Neural cell (in vitro differentiated cells): ENCODE data around the gene C16orf54. TPM values are rescaled to one million over a fixed set of nuclear protein-coding genes. Genes with fewer than 3 reads are reported as not detected.

Source experiments
- H2AFZ ChIP-seq: fragments of 200-600, 300-800 bp; sonication (generic), shearing (Covaris generic); 2 replicates; pipeline ENCODE4 v1.6.0; 2014; ENCODE audit warnings: low read depth, mild to moderate bottlenecking, antibody characterized with exemption, low read length, moderate library complexity
- H3F3A ChIP-seq: fragments of 200-600 bp; shearing (Covaris generic); 2 replicates; pipeline ENCODE4 v1.6.1; 2016; ENCODE audit warnings: mild to moderate bottlenecking, moderate library complexity, mixed read lengths, antibody characterized with exemption, low read length; ENCODE audit not compliant: insufficient read depth, poor library complexity, severe bottlenecking
- H3K27ac ChIP-seq: fragments of 200-600, 300-800 bp; sonication (generic), shearing (Covaris generic); 2 replicates; pipeline ENCODE4 v1.5.1; 2014; ENCODE audit warnings: mild to moderate bottlenecking, low read length, moderate library complexity
- H3K27me3 ChIP-seq: fragments of 300-800, 200-600 bp; sonication (generic), shearing (Covaris generic); 2 replicates; pipeline ENCODE4 v1.6.0; 2014; ENCODE audit warnings: mild to moderate bottlenecking, low read depth, low read length, moderate library complexity; ENCODE audit not compliant: insufficient read depth
- H3K36me3 ChIP-seq: fragments of 300-800, 200-600 bp; sonication (generic), shearing (Covaris generic); 2 replicates; pipeline ENCODE4 v1.5.1; 2014; ENCODE audit warnings: mild to moderate bottlenecking, antibody characterized with exemption, low read length, moderate library complexity; ENCODE audit not compliant: insufficient read depth
- H3K4me2 ChIP-seq: fragments of 300-800, 200-600 bp; sonication (generic), shearing (Covaris generic); 2 replicates; pipeline ENCODE4 v1.6.0; 2014; ENCODE audit warnings: mild to moderate bottlenecking, low read length
- H3K4me3 ChIP-seq: fragments of 300-800, 200-600 bp; sonication (generic), shearing (Covaris generic); 2 replicates; pipeline ENCODE4 v1.5.1; 2014; ENCODE audit warnings: mild to moderate bottlenecking, low read length, moderate library complexity
- H3K79me2 ChIP-seq: fragments of 200-600 bp; shearing (Covaris generic); replicated peaks from 2 replicates; pipeline ENCODE4 v1.6.0; 2014; ENCODE audit warnings: mild to moderate bottlenecking, low read length, moderate library complexity; ENCODE audit not compliant: insufficient read depth
- H3K9ac ChIP-seq: fragments of 300-800, 200-600 bp; sonication (generic), shearing (Covaris generic); 2 replicates; pipeline ENCODE4 v1.6.1; 2016; ENCODE audit warnings: mild to moderate bottlenecking, low read length, mixed read lengths
- H3K9me2 ChIP-seq: fragments of 200-600 bp; shearing (Covaris generic); 2 replicates; pipeline ENCODE4 v1.6.1; 2016; ENCODE audit warnings: mild to moderate bottlenecking, low read length, mixed read lengths; ENCODE audit not compliant: insufficient read depth
- H3K9me3 ChIP-seq: fragments of 200-600, 300-800 bp; sonication (generic), shearing (Covaris generic); 2 replicates; pipeline ENCODE4 v1.6.1; 2016; ENCODE audit warnings: mild to moderate bottlenecking, mixed run types, low read length, moderate library complexity, mixed read lengths
- H4K20me1 ChIP-seq: fragments of 200-600 bp; shearing (Covaris generic); 2 replicates; pipeline ENCODE4 v1.6.1; 2016; ENCODE audit warnings: mild to moderate bottlenecking, mixed run types; ENCODE audit not compliant: insufficient read depth
- EP300 ChIP-seq: fragments of 450-650 bp; conservative IDR thresholded peaks from 2 replicates; pipeline ENCODE4 v1.6.1; 2014; ENCODE audit warnings: antibody characterized with exemption, mild to moderate bottlenecking, moderate library complexity; ENCODE audit not compliant: poor library complexity, severe bottlenecking
- EZH2 ChIP-seq: fragments of 200-600, 300-800 bp; shearing (Covaris generic), sonication (generic); IDR thresholded peaks from 2 replicates; pipeline ENCODE4 v1.6.1; 2014; ENCODE audit warnings: antibody characterized with exemption, low read length, borderline replicate concordance, mild to moderate bottlenecking; ENCODE audit not compliant: insufficient read depth, poor library complexity, severe bottlenecking
- MXI1 ChIP-seq: fragments of 450-650 bp; conservative IDR thresholded peaks from 2 replicates; pipeline ENCODE4 v1.6.1; 2014; ENCODE audit warnings: antibody characterized with exemption, mild to moderate bottlenecking; ENCODE audit not compliant: poor library complexity, severe bottlenecking
- POLR2AphosphoS5 ChIP-seq: IDR thresholded peaks from 2 replicates; pipeline ENCODE4 v1.6.1; 2012
- RAD21 ChIP-seq: fragments of 450-650 bp; conservative IDR thresholded peaks from 2 replicates; pipeline ENCODE4 v1.6.1; 2014; ENCODE audit warnings: antibody characterized with exemption, mild to moderate bottlenecking, moderate library complexity
- SMC3 ChIP-seq: fragments of 450-650 bp; conservative IDR thresholded peaks from 2 replicates; pipeline ENCODE4 v1.6.1; 2014; ENCODE audit warnings: antibody characterized with exemption, mild to moderate bottlenecking, moderate library complexity; ENCODE audit not compliant: poor library complexity
- TAF1 ChIP-seq: IDR thresholded peaks from 2 replicates; pipeline ENCODE4 v1.6.1; 2012; ENCODE audit warnings: low read depth
- polyA plus RNA-seq: library from polyadenylated mRNA; depleted of rRNA; stranded (reverse); fragments of >200 nt; gene quantifications from 2 replicates; pipeline ENCODE4 v1.2.3, GENCODE V29; 2014
- TF ChIP-seq, protein P1 (sequence below): fragments of 450-650 bp; IDR thresholded peaks from 2 replicates; pipeline ENCODE4 v1.5.1; 2014; ENCODE audit warnings: antibody characterized with exemption, mild to moderate bottlenecking, moderate library complexity; ENCODE audit not compliant: poor library complexity, severe bottlenecking
- TF ChIP-seq, protein P2 (sequence below): IDR thresholded peaks from 2 replicates; pipeline ENCODE4 v1.6.1; 2012; ENCODE audit warnings: borderline replicate concordance

C16orf54 gene
- polyA plus RNA-seq, 1 donor from 2014 or later: not detected

DNA sequence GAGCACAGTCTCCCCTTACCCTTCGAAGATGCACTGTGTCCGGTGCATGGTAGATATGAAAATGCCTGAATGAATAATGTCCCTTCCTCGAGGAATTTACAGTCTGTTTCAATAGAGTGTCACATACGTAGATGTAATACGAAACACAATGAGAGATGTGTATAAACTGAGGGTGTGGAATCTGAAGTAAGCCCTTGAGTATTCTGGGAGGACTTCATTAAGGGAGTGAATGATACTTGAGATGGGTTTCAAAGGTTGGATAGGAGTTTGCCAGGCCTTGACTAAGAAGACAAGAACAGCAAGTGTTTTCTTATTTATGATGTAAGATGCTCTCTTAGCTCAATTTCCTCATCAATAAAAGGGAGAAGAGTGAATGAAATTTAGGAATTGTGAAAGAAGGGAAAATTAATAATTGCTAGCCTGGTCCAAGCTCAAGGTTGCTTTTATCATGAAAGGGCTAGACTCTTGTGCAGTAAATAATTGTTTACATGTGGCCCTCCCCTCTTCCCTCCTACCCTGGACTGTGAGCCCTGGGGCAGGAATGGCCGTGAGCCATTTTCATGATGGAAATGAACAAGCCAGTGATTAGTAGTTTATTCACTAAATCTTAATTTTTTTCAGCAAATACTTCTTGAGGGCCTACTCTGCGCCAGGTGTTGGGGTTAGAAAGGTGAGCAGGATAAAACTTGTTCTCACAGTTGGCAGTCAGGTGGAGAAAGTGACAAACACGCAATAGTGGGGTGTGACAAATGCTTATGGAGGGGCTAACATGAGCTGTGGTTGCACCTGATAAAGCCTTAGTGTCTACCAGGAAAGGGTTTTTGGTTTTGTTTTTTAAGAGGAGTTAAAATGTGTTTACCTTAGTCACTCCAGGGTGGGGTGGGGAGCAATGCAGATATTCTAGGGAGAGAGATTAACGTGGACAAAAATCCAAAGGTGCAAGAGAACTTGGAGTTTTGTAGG, 46.3 kb upstream of the C16orf54 start:
- Histone ChIP-seq H3K4me3 (peak overlapping the region; percentile 84), H3K4me2 (peak overlapping the region; percentile 38), H3K9me2 (no peaks in the 10 kb centered on the region), H3K79me2 (peaks cover 46% of the 10 kb centered on the region), H3K36me3 (peaks cover 3% of the 10 kb centered on the region), H4K20me1 (no peaks in the 10 kb centered on the region), H3K9ac (peak overlapping the region; percentile 57), H3K9me3 (no peaks in the 10 kb centered on the region), H3F3A (no peaks in the 10 kb centered on the region), H3K27me3 (no peaks in the 10 kb centered on the region), H2AFZ (no peak overlapping the region), H3K27ac (no peak overlapping the region)
- no peak for TF ChIP-seq POLR2AphosphoS5
- TF ChIP-seq TAF1: no peak
- no peak for TF ChIP-seq MXI1
- TF ChIP-seq EP300: no peak
- TF ChIP-seq RAD21: no peak
- TF ChIP-seq EZH2: no peak
- TF ChIP-seq, protein P1, sequence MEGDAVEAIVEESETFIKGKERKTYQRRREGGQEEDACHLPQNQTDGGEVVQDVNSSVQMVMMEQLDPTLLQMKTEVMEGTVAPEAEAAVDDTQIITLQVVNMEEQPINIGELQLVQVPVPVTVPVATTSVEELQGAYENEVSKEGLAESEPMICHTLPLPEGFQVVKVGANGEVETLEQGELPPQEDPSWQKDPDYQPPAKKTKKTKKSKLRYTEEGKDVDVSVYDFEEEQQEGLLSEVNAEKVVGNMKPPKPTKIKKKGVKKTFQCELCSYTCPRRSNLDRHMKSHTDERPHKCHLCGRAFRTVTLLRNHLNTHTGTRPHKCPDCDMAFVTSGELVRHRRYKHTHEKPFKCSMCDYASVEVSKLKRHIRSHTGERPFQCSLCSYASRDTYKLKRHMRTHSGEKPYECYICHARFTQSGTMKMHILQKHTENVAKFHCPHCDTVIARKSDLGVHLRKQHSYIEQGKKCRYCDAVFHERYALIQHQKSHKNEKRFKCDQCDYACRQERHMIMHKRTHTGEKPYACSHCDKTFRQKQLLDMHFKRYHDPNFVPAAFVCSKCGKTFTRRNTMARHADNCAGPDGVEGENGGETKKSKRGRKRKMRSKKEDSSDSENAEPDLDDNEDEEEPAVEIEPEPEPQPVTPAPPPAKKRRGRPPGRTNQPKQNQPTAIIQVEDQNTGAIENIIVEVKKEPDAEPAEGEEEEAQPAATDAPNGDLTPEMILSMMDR: no peak
- TF ChIP-seq SMC3: no peak
- TF ChIP-seq, protein P2, sequence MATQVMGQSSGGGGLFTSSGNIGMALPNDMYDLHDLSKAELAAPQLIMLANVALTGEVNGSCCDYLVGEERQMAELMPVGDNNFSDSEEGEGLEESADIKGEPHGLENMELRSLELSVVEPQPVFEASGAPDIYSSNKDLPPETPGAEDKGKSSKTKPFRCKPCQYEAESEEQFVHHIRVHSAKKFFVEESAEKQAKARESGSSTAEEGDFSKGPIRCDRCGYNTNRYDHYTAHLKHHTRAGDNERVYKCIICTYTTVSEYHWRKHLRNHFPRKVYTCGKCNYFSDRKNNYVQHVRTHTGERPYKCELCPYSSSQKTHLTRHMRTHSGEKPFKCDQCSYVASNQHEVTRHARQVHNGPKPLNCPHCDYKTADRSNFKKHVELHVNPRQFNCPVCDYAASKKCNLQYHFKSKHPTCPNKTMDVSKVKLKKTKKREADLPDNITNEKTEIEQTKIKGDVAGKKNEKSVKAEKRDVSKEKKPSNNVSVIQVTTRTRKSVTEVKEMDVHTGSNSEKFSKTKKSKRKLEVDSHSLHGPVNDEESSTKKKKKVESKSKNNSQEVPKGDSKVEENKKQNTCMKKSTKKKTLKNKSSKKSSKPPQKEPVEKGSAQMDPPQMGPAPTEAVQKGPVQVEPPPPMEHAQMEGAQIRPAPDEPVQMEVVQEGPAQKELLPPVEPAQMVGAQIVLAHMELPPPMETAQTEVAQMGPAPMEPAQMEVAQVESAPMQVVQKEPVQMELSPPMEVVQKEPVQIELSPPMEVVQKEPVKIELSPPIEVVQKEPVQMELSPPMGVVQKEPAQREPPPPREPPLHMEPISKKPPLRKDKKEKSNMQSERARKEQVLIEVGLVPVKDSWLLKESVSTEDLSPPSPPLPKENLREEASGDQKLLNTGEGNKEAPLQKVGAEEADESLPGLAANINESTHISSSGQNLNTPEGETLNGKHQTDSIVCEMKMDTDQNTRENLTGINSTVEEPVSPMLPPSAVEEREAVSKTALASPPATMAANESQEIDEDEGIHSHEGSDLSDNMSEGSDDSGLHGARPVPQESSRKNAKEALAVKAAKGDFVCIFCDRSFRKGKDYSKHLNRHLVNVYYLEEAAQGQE: no peak

DNA sequence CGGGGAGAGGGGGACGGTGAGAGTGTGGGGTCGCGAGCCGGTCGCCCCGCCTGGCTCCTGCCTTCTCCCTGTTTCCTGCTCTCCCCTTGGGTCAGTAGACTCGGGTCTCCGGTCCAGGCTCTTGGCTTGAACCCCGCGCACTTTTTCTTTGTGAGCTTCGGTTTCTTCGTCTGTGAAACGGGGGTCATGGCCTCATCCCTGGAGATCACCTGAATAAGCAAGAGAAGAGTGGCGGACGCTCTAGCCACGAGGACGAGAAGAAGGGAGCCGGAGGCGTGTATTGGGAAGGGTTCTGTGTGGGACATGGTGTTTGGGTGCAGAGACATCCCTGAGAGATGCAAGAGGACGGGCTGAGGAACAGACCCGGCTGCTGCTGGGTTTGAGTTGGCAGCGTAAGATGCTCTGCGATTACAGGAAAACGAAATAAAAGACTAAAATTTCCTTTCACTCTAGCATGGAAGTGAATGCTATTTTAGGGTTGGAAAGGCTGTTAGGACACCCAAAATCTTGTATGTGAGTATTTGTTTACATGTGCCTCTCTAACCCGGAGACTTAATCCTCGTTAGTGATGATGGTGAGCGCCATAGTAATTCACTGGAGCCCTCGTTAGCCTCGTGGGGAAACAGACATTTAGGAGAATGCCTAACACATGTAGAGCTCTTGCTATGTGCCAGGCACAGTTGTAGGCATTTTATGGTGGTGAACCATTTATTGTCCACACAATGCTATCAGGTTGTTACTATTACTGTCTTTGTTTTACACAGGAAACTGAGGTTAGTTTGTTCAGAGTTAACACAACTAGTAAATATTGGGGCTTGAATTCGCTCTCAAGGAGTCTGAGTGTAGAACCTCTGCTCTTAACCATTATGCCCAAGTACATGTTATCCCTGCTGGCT, 45.4 kb upstream of the C16orf54 start:
- Histone ChIP-seq H3F3A (no peaks in the 10 kb centered on the region), H3K4me3 (peak overlapping the region; percentile 84), H4K20me1 (no peaks in the 10 kb centered on the region), H3K9me3 (no peaks in the 10 kb centered on the region), H3K27ac (peak overlapping the region; percentile 47), H3K4me2 (peak overlapping the region; percentile 38), H3K9me2 (no peaks in the 10 kb centered on the region), H3K27me3 (no peaks in the 10 kb centered on the region), H3K79me2 (peaks cover 46% of the 10 kb centered on the region), H3K9ac (peak overlapping the region; percentile 57), H3K36me3 (no peaks in the 10 kb centered on the region), H2AFZ (peak overlapping the region; percentile 15)
- TF ChIP-seq SMC3: no peak
- TF ChIP-seq POLR2AphosphoS5: no peak
- peak; percentile 58 for TF ChIP-seq MXI1
